Measurements from ENCODE around the gene FBN2.

DNA sequence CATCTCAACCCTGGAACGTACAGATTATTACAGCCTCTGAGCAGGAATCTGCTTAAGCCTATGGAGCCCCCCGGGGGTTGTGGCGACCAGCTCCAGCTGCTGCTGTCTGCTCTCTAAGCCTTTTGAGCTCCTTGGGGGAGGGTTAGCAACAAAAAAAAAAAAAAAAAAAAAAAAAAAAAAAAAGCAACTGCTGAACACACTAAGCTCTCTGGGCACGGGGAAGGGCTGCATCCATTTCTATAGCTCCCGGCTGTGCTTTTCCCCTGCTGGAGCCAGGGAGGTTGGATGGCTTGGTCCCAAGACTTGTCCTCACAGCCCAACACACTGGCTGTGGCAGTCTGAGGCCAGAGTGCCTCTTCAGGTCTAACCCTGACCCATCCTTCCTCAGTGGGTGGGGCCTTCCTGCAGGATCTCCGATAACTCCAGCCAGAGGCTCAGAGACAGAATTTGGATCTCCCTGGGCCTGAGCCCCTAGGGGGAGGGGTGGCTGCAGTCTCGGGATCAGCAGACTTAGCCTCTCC is 82.1 kb downstream of the FBN2 start:
- TF ChIP-seq, protein P1, sequence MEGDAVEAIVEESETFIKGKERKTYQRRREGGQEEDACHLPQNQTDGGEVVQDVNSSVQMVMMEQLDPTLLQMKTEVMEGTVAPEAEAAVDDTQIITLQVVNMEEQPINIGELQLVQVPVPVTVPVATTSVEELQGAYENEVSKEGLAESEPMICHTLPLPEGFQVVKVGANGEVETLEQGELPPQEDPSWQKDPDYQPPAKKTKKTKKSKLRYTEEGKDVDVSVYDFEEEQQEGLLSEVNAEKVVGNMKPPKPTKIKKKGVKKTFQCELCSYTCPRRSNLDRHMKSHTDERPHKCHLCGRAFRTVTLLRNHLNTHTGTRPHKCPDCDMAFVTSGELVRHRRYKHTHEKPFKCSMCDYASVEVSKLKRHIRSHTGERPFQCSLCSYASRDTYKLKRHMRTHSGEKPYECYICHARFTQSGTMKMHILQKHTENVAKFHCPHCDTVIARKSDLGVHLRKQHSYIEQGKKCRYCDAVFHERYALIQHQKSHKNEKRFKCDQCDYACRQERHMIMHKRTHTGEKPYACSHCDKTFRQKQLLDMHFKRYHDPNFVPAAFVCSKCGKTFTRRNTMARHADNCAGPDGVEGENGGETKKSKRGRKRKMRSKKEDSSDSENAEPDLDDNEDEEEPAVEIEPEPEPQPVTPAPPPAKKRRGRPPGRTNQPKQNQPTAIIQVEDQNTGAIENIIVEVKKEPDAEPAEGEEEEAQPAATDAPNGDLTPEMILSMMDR (conservative IDR thresholded peaks at IDR 0.05): no peak
- no peak for TF ChIP-seq EZH2 (IDR thresholded peaks at IDR 0.05; ENCODE audit: low read depth)
